ENCODE data around the gene DCHS2.
A peak's percentile ranks its signal among the peaks of the same experiment; 100 is the strongest.

DCHS2 gene

GRCh38 chr4:154329939-154330338, 161.7 kb downstream of the DCHS2 start:
- no peak overlapping the region for H3K9ac ChIP-seq (ENCODE audit: low read length)
- H3K4me3 ChIP-seq (ENCODE audit: low read depth, low read length, poor library complexity, severe bottlenecking) = no peak overlapping the region
- H3K79me2 ChIP-seq (ENCODE audit: insufficient read depth, low read length) = no peaks in the 10 kb centered on the region
- H3K27me3 ChIP-seq (ENCODE audit: insufficient read depth, low read length) = no peaks in the 10 kb centered on the region
- no peak overlapping the region for H2AFZ ChIP-seq (ENCODE audit: low read length)
- H3K4me2 ChIP-seq (ENCODE audit: low read length) = no peak overlapping the region
- no peak overlapping the region for H3K27ac ChIP-seq (ENCODE audit: low read depth, low read length, poor library complexity, severe bottlenecking)
- no peaks in the 10 kb centered on the region for H3K9me3 ChIP-seq (ENCODE audit: low read length)
- no peaks in the 10 kb centered on the region for H3F3A ChIP-seq (ENCODE audit: insufficient read depth, low read length)
- H4K20me1 ChIP-seq (ENCODE audit: insufficient read depth, low read length) = no peaks in the 10 kb centered on the region
- no peaks in the 10 kb centered on the region for H3K9me2 ChIP-seq (ENCODE audit: low read depth, low read length)
- no peaks in the 10 kb centered on the region for H3K4me1 ChIP-seq (ENCODE audit: insufficient read depth, low read length, severe bottlenecking)
- no peaks in the 10 kb centered on the region for H3K36me3 ChIP-seq (ENCODE audit: insufficient read depth, low read length)
- TF ChIP-seq, protein P1, sequence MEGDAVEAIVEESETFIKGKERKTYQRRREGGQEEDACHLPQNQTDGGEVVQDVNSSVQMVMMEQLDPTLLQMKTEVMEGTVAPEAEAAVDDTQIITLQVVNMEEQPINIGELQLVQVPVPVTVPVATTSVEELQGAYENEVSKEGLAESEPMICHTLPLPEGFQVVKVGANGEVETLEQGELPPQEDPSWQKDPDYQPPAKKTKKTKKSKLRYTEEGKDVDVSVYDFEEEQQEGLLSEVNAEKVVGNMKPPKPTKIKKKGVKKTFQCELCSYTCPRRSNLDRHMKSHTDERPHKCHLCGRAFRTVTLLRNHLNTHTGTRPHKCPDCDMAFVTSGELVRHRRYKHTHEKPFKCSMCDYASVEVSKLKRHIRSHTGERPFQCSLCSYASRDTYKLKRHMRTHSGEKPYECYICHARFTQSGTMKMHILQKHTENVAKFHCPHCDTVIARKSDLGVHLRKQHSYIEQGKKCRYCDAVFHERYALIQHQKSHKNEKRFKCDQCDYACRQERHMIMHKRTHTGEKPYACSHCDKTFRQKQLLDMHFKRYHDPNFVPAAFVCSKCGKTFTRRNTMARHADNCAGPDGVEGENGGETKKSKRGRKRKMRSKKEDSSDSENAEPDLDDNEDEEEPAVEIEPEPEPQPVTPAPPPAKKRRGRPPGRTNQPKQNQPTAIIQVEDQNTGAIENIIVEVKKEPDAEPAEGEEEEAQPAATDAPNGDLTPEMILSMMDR (IDR thresholded peaks at IDR 0.05; ENCODE audit: low read length) = no peak
- TF ChIP-seq EZH2 (IDR thresholded peaks at IDR 0.05; ENCODE audit: borderline replicate concordance, low read length) = no peak

- Histone ChIP-seq H3F3A (ENCODE audit: insufficient read depth, low read length) (no peaks in the 10 kb centered on the region), H3K4me1 (ENCODE audit: insufficient read depth, low read length, severe bottlenecking) (no peaks in the 10 kb centered on the region), H3K9me2 (ENCODE audit: low read depth, low read length) (no peaks in the 10 kb centered on the region), H2AFZ (ENCODE audit: low read length) (no peak overlapping the region), H3K4me3 (ENCODE audit: low read depth, low read length, poor library complexity, severe bottlenecking) (no peak overlapping the region), H4K20me1 (ENCODE audit: insufficient read depth, low read length) (no peaks in the 10 kb centered on the region), H3K9ac (ENCODE audit: low read length) (no peak overlapping the region), H3K27me3 (ENCODE audit: insufficient read depth, low read length) (no peaks in the 10 kb centered on the region), H3K36me3 (ENCODE audit: insufficient read depth, low read length) (no peaks in the 10 kb centered on the region), H3K9me3 (ENCODE audit: low read length) (no peaks in the 10 kb centered on the region), H3K27ac (ENCODE audit: low read depth, low read length, poor library complexity, severe bottlenecking) (no peak overlapping the region), H3K4me2 (ENCODE audit: low read length) (no peak overlapping the region), H3K79me2 (ENCODE audit: insufficient read depth, low read length) (no peaks in the 10 kb centered on the region)
- TF ChIP-seq, protein P1 (IDR thresholded peaks at IDR 0.05; ENCODE audit: low read length) = peak; percentile 40; the same call in 1 of the 2 replicates
- TF ChIP-seq EZH2 (IDR thresholded peaks at IDR 0.05; ENCODE audit: borderline replicate concordance, low read length) = no peak
Observed at GRCh38 chr4:154329268-154329868, 162.2 kb downstream of the DCHS2 start.

DNA sequence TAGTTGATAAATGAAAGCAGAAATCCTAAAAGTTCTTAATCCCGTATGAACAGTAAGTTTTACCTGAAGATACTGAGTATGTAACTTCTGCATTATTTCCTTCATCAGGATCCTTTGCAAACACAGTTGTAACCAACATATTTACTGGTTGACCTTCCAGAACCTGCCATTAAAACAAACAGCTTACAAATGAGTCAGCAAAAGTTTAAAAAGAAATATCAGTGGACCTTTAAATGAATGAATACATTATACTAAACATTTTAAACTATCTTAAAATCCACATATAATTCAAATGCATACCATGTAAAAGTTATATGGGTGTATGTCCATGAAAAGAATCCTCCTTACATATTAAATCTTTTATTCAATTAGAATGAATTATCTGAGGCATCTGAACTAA, 163.6 kb downstream of the DCHS2 start:
- Histone ChIP-seq H3K9ac (ENCODE audit: low read length) (no peak overlapping the region), H3K36me3 (ENCODE audit: insufficient read depth, low read length) (no peaks in the 10 kb centered on the region), H3K27ac (ENCODE audit: low read depth, low read length, poor library complexity, severe bottlenecking) (no peak overlapping the region), H3K27me3 (ENCODE audit: insufficient read depth, low read length) (no peaks in the 10 kb centered on the region), H2AFZ (ENCODE audit: low read length) (no peak overlapping the region), H3K9me3 (ENCODE audit: low read length) (no peaks in the 10 kb centered on the region), H3K79me2 (ENCODE audit: insufficient read depth, low read length) (no peaks in the 10 kb centered on the region), H3F3A (ENCODE audit: insufficient read depth, low read length) (no peaks in the 10 kb centered on the region), H4K20me1 (ENCODE audit: insufficient read depth, low read length) (no peaks in the 10 kb centered on the region), H3K4me1 (ENCODE audit: insufficient read depth, low read length, severe bottlenecking) (no peaks in the 10 kb centered on the region), H3K4me3 (ENCODE audit: low read depth, low read length, poor library complexity, severe bottlenecking) (no peak overlapping the region), H3K4me2 (ENCODE audit: low read length) (no peak overlapping the region), H3K9me2 (ENCODE audit: low read depth, low read length) (no peaks in the 10 kb centered on the region)
- TF ChIP-seq, protein P1 (IDR thresholded peaks at IDR 0.05; ENCODE audit: low read length) = no peak
- TF ChIP-seq EZH2 (IDR thresholded peaks at IDR 0.05; ENCODE audit: borderline replicate concordance, low read length) = no peak
